DOHH2 (cell line): ENCODE results near the gene MTCL1.

Source experiments
- EZH2phosphoT487 ChIP-seq: fragments of 200-600 bp; sonication (generic); IDR thresholded peaks from 2 replicates; pipeline ENCODE4 v1.6.1; 2017; ENCODE audit warnings: borderline replicate concordance, mild to moderate bottlenecking, antibody characterized with exemption, low read length, moderate library complexity, mixed read lengths
- TF ChIP-seq, protein P1 (sequence below): fragments of 200-600 bp; sonication (generic); IDR thresholded peaks from one replicate; pipeline ENCODE4 v1.5.1; 2014; ENCODE audit warnings: antibody characterized with exemption, mild to moderate bottlenecking, low read depth, low read length; ENCODE audit not compliant: poor library complexity, severe bottlenecking

DNA sequence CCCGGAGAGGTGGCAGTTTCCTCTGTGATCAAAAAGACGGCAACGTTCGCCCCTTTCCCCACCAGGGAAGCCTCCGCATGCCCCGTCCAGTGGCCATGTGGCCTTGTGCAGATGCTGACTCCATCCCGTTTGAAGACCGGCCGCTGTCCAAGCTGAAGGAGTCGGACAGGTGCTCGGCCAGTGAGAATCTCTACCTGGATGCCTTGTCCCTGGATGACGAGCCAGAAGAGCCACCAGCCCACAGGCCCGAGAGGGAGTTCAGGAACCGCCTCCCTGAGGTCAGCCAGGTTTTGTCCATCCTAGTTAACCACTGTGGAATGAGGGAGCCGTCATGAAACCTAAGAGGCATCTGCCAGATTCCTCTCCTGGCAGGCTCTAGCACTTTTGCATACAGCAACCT is 113.6 kb downstream of the MTCL1 start:
- TF ChIP-seq, protein P1, sequence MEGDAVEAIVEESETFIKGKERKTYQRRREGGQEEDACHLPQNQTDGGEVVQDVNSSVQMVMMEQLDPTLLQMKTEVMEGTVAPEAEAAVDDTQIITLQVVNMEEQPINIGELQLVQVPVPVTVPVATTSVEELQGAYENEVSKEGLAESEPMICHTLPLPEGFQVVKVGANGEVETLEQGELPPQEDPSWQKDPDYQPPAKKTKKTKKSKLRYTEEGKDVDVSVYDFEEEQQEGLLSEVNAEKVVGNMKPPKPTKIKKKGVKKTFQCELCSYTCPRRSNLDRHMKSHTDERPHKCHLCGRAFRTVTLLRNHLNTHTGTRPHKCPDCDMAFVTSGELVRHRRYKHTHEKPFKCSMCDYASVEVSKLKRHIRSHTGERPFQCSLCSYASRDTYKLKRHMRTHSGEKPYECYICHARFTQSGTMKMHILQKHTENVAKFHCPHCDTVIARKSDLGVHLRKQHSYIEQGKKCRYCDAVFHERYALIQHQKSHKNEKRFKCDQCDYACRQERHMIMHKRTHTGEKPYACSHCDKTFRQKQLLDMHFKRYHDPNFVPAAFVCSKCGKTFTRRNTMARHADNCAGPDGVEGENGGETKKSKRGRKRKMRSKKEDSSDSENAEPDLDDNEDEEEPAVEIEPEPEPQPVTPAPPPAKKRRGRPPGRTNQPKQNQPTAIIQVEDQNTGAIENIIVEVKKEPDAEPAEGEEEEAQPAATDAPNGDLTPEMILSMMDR: no peak
- no peak for TF ChIP-seq EZH2phosphoT487
